Cardiac fibroblast (primary cell): Measurements from ENCODE around the gene CPSF4L.

ENCODE experiments used
- DNase-seq, 2 donors: peaks; one replicate each; pipeline versions ENCODE4 v3.0.0 to v3.0.0-alpha.2; 2010; ENCODE audit warnings: low read depth in 2 of 2
- H3K4me3 ChIP-seq, 2 donors: replicated peaks in 1 of 2; 1 replicate in 1 of 2; 2 replicates in 1 of 2; pipeline ENCODE4 v1.5.1; 2011; ENCODE audit warnings: low read depth in 2 of 2, low read length in 2 of 2, mild to moderate bottlenecking in 2 of 2, moderate library complexity in 1 of 2
- TF ChIP-seq, protein P1 (sequence below): IDR thresholded peaks from one replicate; pipeline ENCODE4 v1.5.1; 2011; ENCODE audit warnings: low read depth, mild to moderate bottlenecking, low read length, inconsistent platforms

CPSF4L gene

DNA sequence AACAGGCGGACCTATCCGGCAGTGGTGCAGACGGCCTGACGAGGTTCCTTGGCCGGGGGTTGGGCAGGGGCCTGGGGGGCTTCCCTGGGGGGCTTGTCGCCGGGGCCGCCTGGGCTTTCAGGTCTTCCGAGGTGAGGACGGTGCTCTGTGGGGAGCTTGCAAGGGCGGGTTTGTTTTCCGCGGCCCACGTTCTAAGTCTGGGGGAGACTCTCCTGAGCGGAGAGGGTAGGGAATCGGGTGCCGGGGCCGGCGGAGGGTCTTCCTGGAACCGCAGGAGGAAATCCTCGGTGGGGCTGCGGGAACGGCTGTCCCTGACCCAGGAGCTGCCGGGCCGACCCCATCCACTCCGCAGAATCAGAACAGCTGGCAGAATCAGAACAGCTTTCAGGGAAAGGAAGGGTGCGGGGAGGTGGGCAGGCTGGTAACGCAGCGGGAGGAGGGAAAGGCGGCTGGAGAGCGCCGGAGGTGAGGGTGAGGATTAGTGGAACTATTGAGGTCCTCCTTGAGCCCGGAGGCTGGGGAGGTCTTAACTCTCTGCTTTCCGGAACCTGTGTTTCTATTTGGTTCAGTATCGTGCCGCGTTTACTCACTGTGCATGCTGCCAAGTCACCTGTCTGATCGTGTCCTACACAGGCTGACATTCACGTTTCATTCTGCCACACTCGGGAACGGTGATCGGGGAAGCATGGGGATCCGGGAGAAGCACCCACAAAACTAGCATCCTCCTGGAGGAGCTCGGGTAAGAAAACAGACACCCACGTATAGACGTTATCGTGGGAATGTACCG is 28.9 kb downstream of the CPSF4L start:
- TF ChIP-seq, protein P1, sequence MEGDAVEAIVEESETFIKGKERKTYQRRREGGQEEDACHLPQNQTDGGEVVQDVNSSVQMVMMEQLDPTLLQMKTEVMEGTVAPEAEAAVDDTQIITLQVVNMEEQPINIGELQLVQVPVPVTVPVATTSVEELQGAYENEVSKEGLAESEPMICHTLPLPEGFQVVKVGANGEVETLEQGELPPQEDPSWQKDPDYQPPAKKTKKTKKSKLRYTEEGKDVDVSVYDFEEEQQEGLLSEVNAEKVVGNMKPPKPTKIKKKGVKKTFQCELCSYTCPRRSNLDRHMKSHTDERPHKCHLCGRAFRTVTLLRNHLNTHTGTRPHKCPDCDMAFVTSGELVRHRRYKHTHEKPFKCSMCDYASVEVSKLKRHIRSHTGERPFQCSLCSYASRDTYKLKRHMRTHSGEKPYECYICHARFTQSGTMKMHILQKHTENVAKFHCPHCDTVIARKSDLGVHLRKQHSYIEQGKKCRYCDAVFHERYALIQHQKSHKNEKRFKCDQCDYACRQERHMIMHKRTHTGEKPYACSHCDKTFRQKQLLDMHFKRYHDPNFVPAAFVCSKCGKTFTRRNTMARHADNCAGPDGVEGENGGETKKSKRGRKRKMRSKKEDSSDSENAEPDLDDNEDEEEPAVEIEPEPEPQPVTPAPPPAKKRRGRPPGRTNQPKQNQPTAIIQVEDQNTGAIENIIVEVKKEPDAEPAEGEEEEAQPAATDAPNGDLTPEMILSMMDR, result no peak
- DNase-seq, result peak; percentile 27 to 33
- peak overlapping the region; percentile 94 to 97 for H3K4me3 ChIP-seq

DNA sequence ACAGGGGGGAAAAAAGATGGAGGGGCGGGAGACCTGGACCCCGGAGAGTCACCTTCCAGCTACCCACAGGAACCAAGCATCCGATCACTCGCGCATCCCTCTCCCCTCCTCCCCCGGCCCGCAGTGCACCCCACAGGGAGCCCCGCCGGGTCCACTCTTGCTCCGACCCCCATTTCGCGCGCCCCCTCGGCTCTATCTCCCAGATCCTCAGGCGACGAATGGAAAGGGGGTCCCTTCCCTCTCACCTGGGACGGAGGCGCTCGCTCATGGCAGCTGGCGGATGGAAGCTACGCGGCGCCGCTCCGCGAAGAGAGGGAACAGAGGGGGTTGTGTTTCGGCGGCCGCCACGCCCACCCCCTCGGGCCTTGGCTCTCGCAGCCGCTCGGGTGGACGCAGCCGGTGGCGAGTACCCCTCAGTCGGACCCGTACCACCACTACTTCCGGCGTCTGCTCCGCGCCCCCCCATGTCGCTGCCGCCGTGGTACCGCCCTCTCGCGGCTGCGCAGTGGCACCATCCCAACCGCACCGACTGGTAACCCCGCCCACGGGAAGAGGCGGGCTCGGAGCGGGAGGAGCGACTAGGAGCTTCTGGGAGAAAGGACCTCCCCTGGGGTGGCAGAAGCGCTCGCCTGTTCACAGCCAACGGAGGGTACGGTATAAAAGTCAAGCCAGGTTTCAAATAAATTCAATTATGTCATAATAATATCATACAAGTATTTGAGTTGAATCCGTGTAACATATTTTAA is 29.7 kb downstream of the CPSF4L start:
- DNase-seq, result peak; percentile 94 to 96
- TF ChIP-seq, protein P1, result no peak
- peak overlapping the region; percentile 94 to 97 for H3K4me3 ChIP-seq

DNA sequence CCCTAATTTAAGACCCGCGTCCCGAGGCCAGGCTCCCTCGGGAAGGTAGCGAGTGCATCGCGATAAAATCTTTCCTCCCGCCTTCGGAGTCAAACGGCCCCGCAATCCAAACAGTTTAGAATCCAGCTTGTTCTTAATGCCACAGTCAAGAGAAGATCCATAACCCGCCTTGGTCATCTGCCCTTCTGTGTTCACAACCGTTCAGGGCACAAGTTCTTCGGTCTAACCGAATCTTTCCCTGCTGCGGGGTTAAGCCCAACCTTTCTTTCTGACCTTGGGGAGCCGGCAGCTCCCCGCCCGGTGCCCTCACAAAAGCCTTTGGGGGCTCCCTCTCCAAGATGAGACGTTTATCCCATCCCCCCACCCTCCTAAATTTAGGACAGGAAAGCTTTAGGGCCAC is 30.3 kb downstream of the CPSF4L start:
- TF ChIP-seq, protein P1, result no peak
- peak; percentile 28 to 33 for DNase-seq
- H3K4me3 ChIP-seq, result peak overlapping the region; percentile 94 to 97

DNA sequence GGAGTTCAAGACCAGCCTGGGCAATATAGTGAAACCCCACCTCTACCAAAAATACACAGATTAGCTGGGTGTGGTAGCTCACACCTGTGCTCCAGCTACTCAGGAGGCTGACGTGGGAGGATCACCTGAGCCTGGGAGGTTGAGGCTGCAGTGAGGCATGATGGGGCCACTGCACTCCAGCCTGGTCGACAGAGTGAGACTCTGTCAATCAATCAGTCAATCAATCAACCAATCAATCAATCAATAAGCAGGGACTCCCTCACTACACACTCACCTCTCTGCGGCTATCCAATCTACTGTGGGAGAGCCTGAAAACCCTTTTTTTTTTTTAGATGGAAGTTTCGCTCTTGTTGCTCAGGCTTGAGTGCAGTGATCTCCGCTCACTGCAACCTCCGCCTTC is 31.6 kb downstream of the CPSF4L start:
- no peak for DNase-seq
- TF ChIP-seq, protein P1, result no peak
- H3K4me3 ChIP-seq, result no peak overlapping the region

- peak; percentile 86 to 87 for DNase-seq
- TF ChIP-seq, protein P1, result no peak
- H3K4me3 ChIP-seq, result no peak overlapping the region
These were observed 32.9 kb downstream of the CPSF4L start for GRCh38 chr17:73228748-73229236.

- no peak for DNase-seq
- TF ChIP-seq, protein P1, result no peak
- no peak overlapping the region for H3K4me3 ChIP-seq
These were observed 33.7 kb downstream of the CPSF4L start for GRCh38 chr17:73227944-73228343.
